H1 (cell line): Measurements from ENCODE around the gene TRAPPC12. TPM values are rescaled to one million over a fixed set of nuclear protein-coding genes. Genes with fewer than 3 reads are reported as not detected.

ENCODE experiments used
- CTCF ChIA-PET: fragments of 300-600 bp; sonication (Branson Sonifier 250); formaldehyde crosslinking; loops from one replicate; lab custom pipeline; 2021; ENCODE audit not compliant: partially characterized antibody; lab: Charles Lee
- POLR2A ChIA-PET: fragments of 300-600 bp; sonication (Branson Sonifier 250); formaldehyde crosslinking; loops from one replicate; lab custom pipeline; 2021; ENCODE audit warnings: inconsistent platforms; ENCODE audit not compliant: partially characterized antibody; lab: Charles Lee
- DNase-seq, 2 experiments: peaks; one replicate each; pipeline versions ENCODE4 v3.0.0 to v3.0.0-alpha.2; 2010 to 2022; ENCODE audit warnings: low spot score in 2 of 2, low read depth in 1 of 2, mixed read lengths in 1 of 2
- FAIRE-seq: peaks from 2 replicates; lab custom pipeline; 2011; peaks lifted over from hg19 to GRCh38; lab: Jason Lieb, UNC
- H2AFZ ChIP-seq: 2 replicates; pipeline ENCODE4 v1.8.1; 2012; ENCODE audit warnings: low read length, inconsistent platforms
- H2AK5ac ChIP-seq: 2 replicates; pipeline ENCODE4 v1.6.1; 2013; ENCODE audit warnings: low read depth, low read length
- H2BK120ac ChIP-seq: replicated peaks from 2 replicates; pipeline ENCODE3; 2013; ENCODE audit warnings: low read depth, low read length, inconsistent platforms
- H2BK12ac ChIP-seq: 2 replicates; pipeline ENCODE4 v1.6.1; 2013; ENCODE audit warnings: low read depth, low read length
- H2BK15ac ChIP-seq: 2 replicates; pipeline ENCODE4 v1.6.1; 2013; ENCODE audit warnings: low read length
- H2BK20ac ChIP-seq: 2 replicates; pipeline ENCODE4 v1.6.1; 2013; ENCODE audit warnings: low read length
- H2BK5ac ChIP-seq: 2 replicates; pipeline ENCODE4 v1.6.1; 2013; ENCODE audit warnings: low read depth, low read length
- H3K14ac ChIP-seq: 2 replicates; pipeline ENCODE4 v1.6.1; 2013; ENCODE audit warnings: inconsistent platforms; ENCODE audit not compliant: insufficient read length
- H3K18ac ChIP-seq: 2 replicates; pipeline ENCODE4 v1.6.1; 2013; ENCODE audit warnings: low read length; ENCODE audit errors: extremely low read depth
- H3K23ac ChIP-seq: 2 replicates; pipeline ENCODE4 v1.6.1; 2013; ENCODE audit warnings: inconsistent platforms; ENCODE audit not compliant: insufficient read length
- H3K23me2 ChIP-seq: 2 replicates; pipeline ENCODE4 v1.6.1; 2013; ENCODE audit warnings: low read depth, low read length
- H3K27ac ChIP-seq: 2 replicates; pipeline ENCODE4 v1.6.1; 2011; ENCODE audit warnings: low read depth, low read length, inconsistent platforms
- H3K27me3 ChIP-seq, 4 experiments: replicated peaks in 1 of 4; 1 replicate in 1 of 4; 2 replicates in 3 of 4; pipeline versions ENCODE4 v1.6.1 to v1.8.1; 2011 to 2013; ENCODE audit warnings: low read length in 3 of 4, mild to moderate bottlenecking in 3 of 4, inconsistent platforms in 2 of 4, mixed read lengths in 2 of 4, moderate library complexity in 1 of 4; ENCODE audit not compliant: control insufficient read depth in 3 of 4, insufficient read depth in 3 of 4; ENCODE audit errors: extremely low read depth in 1 of 4
- H3K36me3 ChIP-seq, 4 experiments: 2 replicates each; pipeline versions ENCODE4 v1.6.1 to v1.8.1; 2011 to 2013; ENCODE audit warnings: mild to moderate bottlenecking in 4 of 4, low read length in 3 of 4, moderate library complexity in 2 of 4, control low read depth in 1 of 4, inconsistent platforms in 1 of 4; ENCODE audit not compliant: insufficient read depth in 4 of 4, control insufficient read depth in 2 of 4
- H3K4ac ChIP-seq: replicated peaks from 2 replicates; pipeline ENCODE3; 2013; ENCODE audit warnings: low read length, low read depth, mixed read lengths, inconsistent platforms; ENCODE audit not compliant: insufficient read length
- H3K4me1 ChIP-seq, 4 experiments: replicated peaks in 1 of 4; 1 replicate in 1 of 4; 2 replicates in 3 of 4; pipeline versions ENCODE4 v1.6.1 to v1.8.1; 2011 to 2013; ENCODE audit warnings: low read length in 3 of 4, inconsistent platforms in 2 of 4, mixed read lengths in 1 of 4; ENCODE audit not compliant: insufficient read depth in 4 of 4, control insufficient read depth in 3 of 4
- H3K4me2 ChIP-seq, 2 experiments: 2 replicates each; pipeline versions ENCODE4 v1.6.1 to v1.8.1; 2011 to 2013; ENCODE audit warnings: low read depth in 2 of 2, low read length in 2 of 2, control low read depth in 1 of 2, inconsistent platforms in 1 of 2, mild to moderate bottlenecking in 1 of 2; ENCODE audit not compliant: insufficient read depth in 1 of 2
- H3K4me3 ChIP-seq, 4 experiments: fragments of 200-600, 300-600 bp in 1 of 4; sonication (generic), shearing (Covaris generic), sonication (Bioruptor Twin) in 1 of 4; 2 replicates each; pipeline versions ENCODE4 v1.5.1 to v1.8.1; 2011 to 2016; ENCODE audit warnings: low read length in 4 of 4, low read depth in 3 of 4, control low read depth in 2 of 4, inconsistent platforms in 2 of 4, mild to moderate bottlenecking in 2 of 4, mixed read lengths in 1 of 4, moderate library complexity in 1 of 4; ENCODE audit not compliant: insufficient read depth in 2 of 4; ENCODE audit errors: extremely low read depth in 1 of 4
- H3K56ac ChIP-seq: replicated peaks from 2 replicates; pipeline ENCODE3; 2013; ENCODE audit warnings: low read depth, mild to moderate bottlenecking, mixed read lengths, low read length, inconsistent platforms; ENCODE audit not compliant: insufficient read length
- H3K79me1 ChIP-seq: 2 replicates; pipeline ENCODE4 v1.6.1; 2013; ENCODE audit warnings: low read depth, low read length, control low read depth
- H3K79me2 ChIP-seq, 2 experiments: 2 replicates each; pipeline versions ENCODE4 v1.6.1 to v1.8.1; 2012 to 2013; ENCODE audit warnings: low read length in 2 of 2, mild to moderate bottlenecking in 2 of 2, inconsistent platforms in 1 of 2; ENCODE audit not compliant: insufficient read depth in 2 of 2, control insufficient read depth in 1 of 2
- H3K9ac ChIP-seq, 4 experiments: replicated peaks in 1 of 4; 1 replicate in 1 of 4; 2 replicates in 3 of 4; pipeline versions ENCODE4 v1.6.1 to v1.8.1; 2011 to 2013; ENCODE audit warnings: low read depth in 3 of 4, low read length in 3 of 4, control low read depth in 2 of 4, mild to moderate bottlenecking in 2 of 4, moderate library complexity in 2 of 4, inconsistent platforms in 1 of 4; ENCODE audit errors: extremely low read depth in 1 of 4
- H3K9me3 ChIP-seq, 2 experiments: 2 replicates each; pipeline versions ENCODE4 v1.6.1 to v1.8.1; 2012 to 2013; ENCODE audit warnings: mild to moderate bottlenecking in 2 of 2, moderate library complexity in 2 of 2, control low read depth in 1 of 2, inconsistent platforms in 1 of 2, low read depth in 1 of 2, low read length in 1 of 2, mixed read lengths in 1 of 2; ENCODE audit not compliant: insufficient read depth in 2 of 2
- H4K20me1 ChIP-seq, 2 experiments: replicated peaks in 1 of 2; 2 replicates each; pipeline versions ENCODE3 to v1.8.1; 2011 to 2013; ENCODE audit warnings: inconsistent platforms in 2 of 2, low read length in 2 of 2, mild to moderate bottlenecking in 1 of 2; ENCODE audit not compliant: insufficient read depth in 2 of 2, control insufficient read depth in 1 of 2
- H4K5ac ChIP-seq: 2 replicates; pipeline ENCODE4 v1.6.1; 2013; ENCODE audit warnings: low read length, low read depth, mixed read lengths, inconsistent platforms; ENCODE audit not compliant: insufficient read length
- H4K8ac ChIP-seq: 2 replicates; pipeline ENCODE4 v1.8.0; 2013; ENCODE audit warnings: mild to moderate bottlenecking, moderate library complexity, low read length, inconsistent platforms; ENCODE audit not compliant: insufficient read depth; ENCODE audit errors: extremely low read depth
- H4K91ac ChIP-seq: replicated peaks from 2 replicates; pipeline ENCODE3; 2013; ENCODE audit warnings: low read length, mixed read lengths, inconsistent platforms; ENCODE audit not compliant: insufficient read length
- ASH2L ChIP-seq: fragments of 200-600, 300-600 bp; sonication (generic); IDR thresholded peaks from one replicate; pipeline ENCODE4 v1.7.1; 2017; ENCODE audit warnings: low read length
- BACH1 ChIP-seq: IDR thresholded peaks from 2 replicates; pipeline ENCODE4 v1.6.1; 2012; ENCODE audit warnings: low read length, improper control_type of control experiment
- BCL11A ChIP-seq, 2 experiments: IDR thresholded peaks; one replicate each; pipeline ENCODE4 v1.6.1; 2011; ENCODE audit warnings: low read depth in 2 of 2, low read length in 2 of 2, mild to moderate bottlenecking in 2 of 2
- EGR1 ChIP-seq: IDR thresholded peaks from 2 replicates; pipeline ENCODE4 v1.6.1; 2011; ENCODE audit warnings: low read depth, low read length, borderline replicate concordance
- EP300 ChIP-seq, 2 experiments: IDR thresholded peaks; 1 replicate in 1 of 2; 2 replicates in 1 of 2; pipeline ENCODE4 v1.6.1; 2011 to 2012; ENCODE audit warnings: low read depth in 2 of 2, low read length in 2 of 2, mild to moderate bottlenecking in 2 of 2, borderline replicate concordance in 1 of 2, inconsistent platforms in 1 of 2, moderate library complexity in 1 of 2
- RNF2 ChIP-seq: fragments of 200-900, 300-1000 bp; sonication (generic); IDR thresholded peaks from 2 replicates; pipeline ENCODE4 v1.7.1; 2016; ENCODE audit warnings: borderline replicate concordance, low read depth, mild to moderate bottlenecking, antibody characterized with exemption, low read length; ENCODE audit not compliant: poor library complexity, severe bottlenecking; ENCODE audit errors: missing control alignments
- SP1 ChIP-seq: IDR thresholded peaks from 2 replicates; pipeline ENCODE4 v1.6.1; 2011; ENCODE audit warnings: low read depth, low read length
- SUZ12 ChIP-seq: fragments of 200-600 bp; sonication (generic); IDR thresholded peaks from 2 replicates; pipeline ENCODE4 v1.6.1; 2012; ENCODE audit warnings: mild to moderate bottlenecking, inconsistent platforms, low read length, moderate library complexity, mixed read lengths
- TAF1 ChIP-seq: IDR thresholded peaks from 2 replicates; pipeline ENCODE4 v1.6.1; 2011; ENCODE audit warnings: mild to moderate bottlenecking, low read depth, low read length
- WGBS, 2 experiments: shearing (Covaris generic) in 1 of 2; methylation state at CpG; one replicate each; pipeline versions ENCODE4 v1.1.6 to v1.1.7; 2013 to 2015; ENCODE audit warnings: low lambda C conversion rate in 2 of 2, mixed read lengths in 2 of 2, inconsistent platforms in 1 of 2, low coverage in 1 of 2, missing lambda C conversion rate in 1 of 2; ENCODE audit not compliant: insufficient replicate concordance in 2 of 2, insufficient coverage in 1 of 2, insufficient read length in 1 of 2; ENCODE audit errors: extremely low coverage in 1 of 2, missing lambda C conversion rate in 1 of 2; 5-methylcytosine and 5-hydroxymethylcytosine counted together
- polyA plus RNA-seq, 7 experiments: library from polyadenylated mRNA; depleted of rRNA in 3 of 7; stranded (reverse) in 5 of 7; unstranded in 2 of 7; fragments of >200 nt in 5 of 7; fragments of 200-250 nt in 2 of 7; gene quantifications; 1 replicate in 5 of 7; 2 replicates in 1 of 7; 4 replicates in 1 of 7; pipeline versions ENCODE4 v1.2.1 to v1.2.3, GENCODE V29; 2011 to 2013; ENCODE audit warnings: missing spikeins in 2 of 7, mixed read lengths in 2 of 7
- total RNA-seq: library from RNA; stranded (reverse); fragmentation: NEBNext Ultra II Directional; extraction: Animal tissue kit (Norgen Biotek cat#: 25700); gene quantifications from 2 replicates; pipeline ENCODE4 v1.2.1, GENCODE V29; 2021
- TF ChIP-seq, protein P1 (sequence below): IDR thresholded peaks from 2 replicates; pipeline ENCODE4 v1.6.1; 2011; ENCODE audit warnings: low read length, improper control_type of control experiment

Gene TRAPPC12
- total and polyA plus RNA-seq, 2 of the 8 experiments (the other 6 are each of a cell fraction or from before 2014, with no cell fraction given): 35.0 to 67.3 TPM

DNA sequence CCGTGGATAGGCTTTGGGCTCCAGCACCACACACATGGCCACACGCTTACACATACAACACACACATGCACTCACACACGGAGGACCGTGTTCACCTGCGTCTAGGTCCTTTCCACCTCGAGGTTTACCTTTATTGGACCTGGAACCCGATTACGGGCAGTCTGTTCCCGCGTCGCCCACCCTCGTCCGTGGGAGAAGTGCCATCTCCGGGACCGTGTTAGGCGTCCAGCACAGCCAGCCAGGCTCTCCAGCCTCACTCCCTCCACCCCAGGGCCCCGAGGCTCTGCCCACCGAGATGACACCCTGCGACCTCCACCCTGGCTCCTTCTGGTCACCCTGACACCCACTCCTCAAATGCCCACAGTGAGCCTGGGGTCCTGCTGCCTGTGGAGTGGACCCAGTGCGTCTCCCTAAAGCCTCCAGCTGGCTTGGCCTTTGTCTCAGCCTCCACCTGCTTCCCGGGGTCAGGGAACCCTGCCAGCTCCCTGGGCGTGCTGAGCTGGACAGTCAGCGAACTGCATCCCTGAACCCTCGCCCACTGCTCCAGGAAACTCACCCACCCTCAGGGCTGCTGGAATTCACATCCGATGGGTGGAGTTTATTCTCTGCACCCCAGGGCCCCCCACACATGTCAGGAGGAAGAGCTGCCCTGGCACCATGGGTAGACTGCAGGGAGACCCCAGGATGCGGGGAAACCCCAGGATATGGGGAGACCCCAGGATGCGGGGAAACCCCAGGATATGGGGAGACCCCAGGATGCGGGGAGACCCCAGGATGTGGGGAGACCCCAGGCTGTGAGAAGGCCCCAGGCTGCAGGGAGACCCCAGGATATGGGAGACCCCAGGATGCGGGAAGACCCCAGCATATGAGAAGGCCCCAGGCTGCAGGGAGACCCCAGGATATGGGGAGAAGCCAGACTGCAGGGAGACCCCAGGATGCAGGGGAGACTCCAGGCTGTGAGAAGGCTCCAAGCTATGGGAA lies 106.8 kb downstream of the TRAPPC12 start:
- no peak overlapping the region for H3K4me3 ChIP-seq
- H3K56ac ChIP-seq: no peak overlapping the region
- no peak overlapping the region for H3K27ac ChIP-seq
- no peak overlapping the region for H2BK20ac ChIP-seq
- H3K23me2 ChIP-seq: 0 out of 2 replicates have a peak, but pooled peaks cover 2% of the 10 kb centered on the region
- H2BK120ac ChIP-seq: no peak overlapping the region
- H3K23ac ChIP-seq: no peak overlapping the region
- no peak overlapping the region for H2BK12ac ChIP-seq
- H2AFZ ChIP-seq: no peak overlapping the region
- no peaks in the 10 kb centered on the region for H3K36me3 ChIP-seq
- no peak overlapping the region for H2BK5ac ChIP-seq
- no peaks in the 10 kb centered on the region for H3K79me1 ChIP-seq
- H3K27me3 ChIP-seq: no peaks in the 10 kb centered on the region
- no peak overlapping the region for H3K14ac ChIP-seq
- H4K91ac ChIP-seq: no peak overlapping the region
- no peak overlapping the region for H4K5ac ChIP-seq
- H2AK5ac ChIP-seq: no peak overlapping the region
- no peaks in the 10 kb centered on the region for H3K79me2 ChIP-seq
- 90% methylated on average over 25 of the region's 29 CpGs; no CpG with 5 or more reads in 1 of the 2 experiments for WGBS, 2 experiments
- H4K8ac ChIP-seq: peak overlapping the region; percentile 83
- H4K20me1 ChIP-seq: no peaks in the 10 kb centered on the region
- no peak overlapping the region for H3K9ac ChIP-seq
- DNase-seq (no peak), FAIRE-seq (no peak)
- H3K4me2 ChIP-seq: no peak overlapping the region
- H3K18ac ChIP-seq: no peak overlapping the region
- ChIA-PET POLR2A (no interaction called here), CTCF (interaction anchor here (0.6 to 2.1 kb wide), 2 partner anchors 12 to 25 kb away, joined by 3 to 4 read pairs; no protein-coding TSS in a partner anchor)
- 0 out of 2 replicates have a peak overlapping the region, but pooled peaks have one; percentile 46 for H2BK15ac ChIP-seq
- peaks cover 0 to 17% of the 10 kb centered on the region in 2 experiments; a peak in 1 of 4 replicates for H3K9me3 ChIP-seq
- H3K4ac ChIP-seq: no peak overlapping the region
- peaks cover 0 to 5% (median 0%) of the 10 kb centered on the region in 4 experiments; a peak in 1 of 7 replicates for H3K4me1 ChIP-seq
- TF ChIP-seq BACH1: no peak
- TF ChIP-seq BCL11A (IDR thresholded peaks at IDR 0.05; ENCODE audit: low read depth in 2 of 2, low read length in 2 of 2): no peak
- TF ChIP-seq TAF1: no peak
- no peak for TF ChIP-seq EGR1
- no peak for TF ChIP-seq ASH2L
- no peak for TF ChIP-seq SUZ12
- TF ChIP-seq RNF2: no peak
- no peak for TF ChIP-seq EP300 (IDR thresholded peaks at IDR 0.05; ENCODE audit: borderline replicate concordance in 1 of 2, low read depth in 2 of 2, low read length in 2 of 2)
- TF ChIP-seq, protein P1, sequence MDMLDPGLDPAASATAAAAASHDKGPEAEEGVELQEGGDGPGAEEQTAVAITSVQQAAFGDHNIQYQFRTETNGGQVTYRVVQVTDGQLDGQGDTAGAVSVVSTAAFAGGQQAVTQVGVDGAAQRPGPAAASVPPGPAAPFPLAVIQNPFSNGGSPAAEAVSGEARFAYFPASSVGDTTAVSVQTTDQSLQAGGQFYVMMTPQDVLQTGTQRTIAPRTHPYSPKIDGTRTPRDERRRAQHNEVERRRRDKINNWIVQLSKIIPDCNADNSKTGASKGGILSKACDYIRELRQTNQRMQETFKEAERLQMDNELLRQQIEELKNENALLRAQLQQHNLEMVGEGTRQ: no peak
- TF ChIP-seq SP1: no peak
